IMR-90 (cell line): ENCODE results near the gene SMYD2. TPM values are rescaled to one million over a fixed set of nuclear protein-coding genes. Genes with fewer than 3 reads are reported as not detected.

ENCODE experiments used
- ATAC-seq: fragments of 200-7000 bp; cut with Tn5 transposase; 2 replicates; pipeline ENCODE4 v1.9.1; 2020; ENCODE audit warnings: low read depth, mild to moderate bottlenecking, moderate library complexity
- BruUV-seq: library from RNA; stranded (reverse); fragments of 400-500 nt; replicated peaks from 2 replicates; lab custom pipeline; 2021; lab: Mats Ljungman, UMichigan
- CTCF ChIA-PET: fragments of 300-600 bp; formaldehyde crosslinking; extraction: SDS; loops from one replicate; lab custom pipeline; 2021; ENCODE audit warnings: antibody characterized with exemption; lab: Yijun Ruan, JAX
- POLR2A ChIA-PET: fragments of 300-600 bp; sonication (Branson Sonifier 250); formaldehyde crosslinking; loops from one replicate; lab custom pipeline; 2022; ENCODE audit warnings: antibody characterized with exemption; ENCODE audit not compliant: unreplicated experiment; lab: Charles Lee
- DNase-seq: peaks from one replicate; pipeline ENCODE4 v3.0.0; 2013
- H2AFZ ChIP-seq: replicated peaks from 2 replicates; pipeline ENCODE3; 2013; ENCODE audit warnings: low read length, mild to moderate bottlenecking; ENCODE audit not compliant: poor library complexity
- H2AK5ac ChIP-seq: 2 replicates; pipeline ENCODE4 v1.6.1; 2013; ENCODE audit warnings: low read depth, low read length, inconsistent platforms
- H2AK9ac ChIP-seq: replicated peaks from 2 replicates; pipeline ENCODE3; 2013; ENCODE audit warnings: mild to moderate bottlenecking, low read depth, low read length, moderate library complexity; ENCODE audit not compliant: poor library complexity
- H2BK120ac ChIP-seq: 2 replicates; pipeline ENCODE4 v1.6.1; 2013; ENCODE audit warnings: low read depth, low read length, inconsistent platforms
- H2BK15ac ChIP-seq: 3 replicates; pipeline ENCODE4 v1.6.1; 2013; ENCODE audit warnings: low read depth, low read length, inconsistent platforms
- H2BK20ac ChIP-seq: 2 replicates; pipeline ENCODE4 v1.6.1; 2013; ENCODE audit warnings: low read depth, mild to moderate bottlenecking, inconsistent platforms, low read length, moderate library complexity
- H2BK5ac ChIP-seq: 2 replicates; pipeline ENCODE4 v1.6.1; 2013; ENCODE audit warnings: mild to moderate bottlenecking, low read depth, low read length, inconsistent platforms; ENCODE audit not compliant: poor library complexity, severe bottlenecking
- H3K14ac ChIP-seq: replicated peaks from 2 replicates; pipeline ENCODE4 v1.6.1; 2013; ENCODE audit warnings: low read depth, low read length, inconsistent platforms
- H3K18ac ChIP-seq: 2 replicates; pipeline ENCODE4 v1.6.1; 2013; ENCODE audit warnings: low read depth, low read length, control low read depth
- H3K23ac ChIP-seq: 2 replicates; pipeline ENCODE4 v1.6.1; 2013; ENCODE audit warnings: low read depth, low read length, inconsistent platforms
- H3K27ac ChIP-seq: 2 replicates; pipeline ENCODE4 v1.5.1; 2013; ENCODE audit warnings: mild to moderate bottlenecking, control low read depth, low read length; ENCODE audit not compliant: insufficient read depth
- H3K27me3 ChIP-seq: 2 replicates; pipeline ENCODE4 v1.6.1; 2013; ENCODE audit warnings: low read length; ENCODE audit not compliant: control insufficient read depth, insufficient read depth
- H3K36me3 ChIP-seq: 2 replicates; pipeline ENCODE4 v1.6.1; 2013; ENCODE audit warnings: low read length, mixed read lengths; ENCODE audit not compliant: control insufficient read depth, insufficient read depth
- H3K4ac ChIP-seq: 2 replicates; pipeline ENCODE4 v1.6.1; 2013; ENCODE audit warnings: low read depth, low read length, inconsistent platforms
- H3K4me1 ChIP-seq: 2 replicates; pipeline ENCODE4 v1.6.1; 2013; ENCODE audit warnings: low read length, mixed read lengths; ENCODE audit not compliant: control insufficient read depth, insufficient read depth
- H3K4me2 ChIP-seq: 2 replicates; pipeline ENCODE4 v1.6.1; 2013; ENCODE audit warnings: low read depth, mild to moderate bottlenecking, control low read depth, low read length, moderate library complexity
- H3K4me3 ChIP-seq: 2 replicates; pipeline ENCODE4 v1.5.1; 2013; ENCODE audit warnings: low read depth, mild to moderate bottlenecking, control low read depth, low read length, moderate library complexity; ENCODE audit not compliant: insufficient read depth
- H3K56ac ChIP-seq: 2 replicates; pipeline ENCODE4 v1.6.1; 2013; ENCODE audit warnings: low read length, inconsistent platforms; ENCODE audit not compliant: insufficient read depth; ENCODE audit errors: extremely low read depth
- H3K79me1 ChIP-seq, 2 experiments: 2 replicates each; pipeline ENCODE4 v1.6.1; 2013; ENCODE audit warnings: low read length in 2 of 2, inconsistent platforms in 1 of 2, low read depth in 1 of 2
- H3K9ac ChIP-seq: 2 replicates; pipeline ENCODE4 v1.6.1; 2013; ENCODE audit warnings: low read depth, low read length, control low read depth
- H3K9me1 ChIP-seq: 2 replicates; pipeline ENCODE4 v1.6.1; 2013; ENCODE audit warnings: low read length, inconsistent platforms; ENCODE audit not compliant: insufficient read depth
- H3K9me3 ChIP-seq: 2 replicates; pipeline ENCODE4 v1.6.1; 2013; ENCODE audit warnings: low read length; ENCODE audit not compliant: control insufficient read depth, insufficient read depth
- H4K20me1 ChIP-seq: 2 replicates; pipeline ENCODE4 v1.6.1; 2013; ENCODE audit warnings: low read length, inconsistent platforms; ENCODE audit not compliant: insufficient read depth
- H4K5ac ChIP-seq: 2 replicates; pipeline ENCODE4 v1.6.1; 2013; ENCODE audit warnings: mild to moderate bottlenecking, low read depth, low read length, control low read depth
- H4K8ac ChIP-seq, 2 experiments: 2 replicates each; pipeline ENCODE4 v1.6.1; 2013; ENCODE audit warnings: low read depth in 2 of 2, low read length in 2 of 2, control low read depth in 1 of 2, inconsistent platforms in 1 of 2
- H4K91ac ChIP-seq: 2 replicates; pipeline ENCODE4 v1.6.1; 2013; ENCODE audit warnings: low read depth, low read length, inconsistent platforms; ENCODE audit not compliant: insufficient read depth
- CEBPB ChIP-seq: IDR thresholded peaks from 2 replicates; pipeline ENCODE4 v1.6.1; 2012; ENCODE audit warnings: low read depth, low read length, improper control_type of control experiment
- FOS ChIP-seq: fragments of 150-350 bp; IDR thresholded peaks from 2 replicates; pipeline ENCODE4 v1.6.1; 2016; ENCODE audit warnings: low read depth, low read length
- MXI1 ChIP-seq: IDR thresholded peaks from 2 replicates; pipeline ENCODE4 v1.6.1; 2012; ENCODE audit warnings: low read depth, mild to moderate bottlenecking, low read length, moderate library complexity, borderline replicate concordance
- NFE2L2 ChIP-seq: fragments of 150-350 bp; IDR thresholded peaks from 2 replicates; pipeline ENCODE4 v1.6.1; 2016; ENCODE audit warnings: low read depth, mild to moderate bottlenecking, low read length
- SMC3 ChIP-seq: fragments of 150-350 bp; IDR thresholded peaks from 2 replicates; pipeline ENCODE4 v1.6.1; 2016; ENCODE audit warnings: low read depth, mild to moderate bottlenecking, antibody characterized with exemption, low read length, moderate library complexity
- WGBS, 2 experiments: methylation state at CpG; one replicate each; pipeline versions ENCODE4 v1.1.5 to v1.1.7; 2013; ENCODE audit warnings: missing lambda C conversion rate in 2 of 2; ENCODE audit not compliant: insufficient read length in 1 of 2; ENCODE audit errors: extremely low coverage in 2 of 2; 5-methylcytosine and 5-hydroxymethylcytosine counted together
- dilution Hi-C: fragments of 300-500 bp; cut with HindIII; formaldehyde crosslinking; loops from one replicate; pipeline ENCODE4 v1.14.3; 2018; ENCODE audit warnings: low sequenced_read_pairs; ENCODE audit not compliant: unreplicated experiment
- in situ Hi-C: fragments of 300-500 bp; cut with MboI; formaldehyde crosslinking; loops from 3 replicates; pipeline ENCODE4 v1.14.3; 2019; ENCODE audit warnings: low sequenced_read_pairs, inconsistent platforms, mixed read lengths
- intact Hi-C: fragments of 100-400 bp; cut with micrococcal nuclease; formaldehyde crosslinking; loops from 2 replicates; pipeline ENCODE4 v1.10.0; 2022
- polyA plus RNA-seq, 3 experiments: library from polyadenylated mRNA; depleted of rRNA; stranded (reverse); fragments of >200 nt; gene quantifications; 2 replicates each; pipeline ENCODE4 v1.2.3, GENCODE V29; 2012; ENCODE audit warnings: low replicate concordance in 1 of 3
- total RNA-seq: library from RNA; depleted of rRNA; stranded (reverse); fragments of >200 nt; gene quantifications from 2 replicates; pipeline ENCODE4 v1.2.3, GENCODE V29; 2012
- TF ChIP-seq, protein P1 (sequence below): fragments of 150-350 bp; IDR thresholded peaks from 2 replicates; pipeline ENCODE4 v1.6.1; 2017; ENCODE audit warnings: mild to moderate bottlenecking, antibody characterized with exemption, low read length, low read depth
- TF ChIP-seq, protein P2 (sequence below): fragments of 150-350 bp; IDR thresholded peaks from 2 replicates; pipeline ENCODE4 v1.6.1; 2016; ENCODE audit warnings: low read depth, mild to moderate bottlenecking, low read length, moderate library complexity, borderline replicate concordance

Gene SMYD2
- total and polyA plus RNA-seq, 2 of the 4 experiments (the other 2 are of a cell fraction), result 32.7 to 61.7 TPM

DNA sequence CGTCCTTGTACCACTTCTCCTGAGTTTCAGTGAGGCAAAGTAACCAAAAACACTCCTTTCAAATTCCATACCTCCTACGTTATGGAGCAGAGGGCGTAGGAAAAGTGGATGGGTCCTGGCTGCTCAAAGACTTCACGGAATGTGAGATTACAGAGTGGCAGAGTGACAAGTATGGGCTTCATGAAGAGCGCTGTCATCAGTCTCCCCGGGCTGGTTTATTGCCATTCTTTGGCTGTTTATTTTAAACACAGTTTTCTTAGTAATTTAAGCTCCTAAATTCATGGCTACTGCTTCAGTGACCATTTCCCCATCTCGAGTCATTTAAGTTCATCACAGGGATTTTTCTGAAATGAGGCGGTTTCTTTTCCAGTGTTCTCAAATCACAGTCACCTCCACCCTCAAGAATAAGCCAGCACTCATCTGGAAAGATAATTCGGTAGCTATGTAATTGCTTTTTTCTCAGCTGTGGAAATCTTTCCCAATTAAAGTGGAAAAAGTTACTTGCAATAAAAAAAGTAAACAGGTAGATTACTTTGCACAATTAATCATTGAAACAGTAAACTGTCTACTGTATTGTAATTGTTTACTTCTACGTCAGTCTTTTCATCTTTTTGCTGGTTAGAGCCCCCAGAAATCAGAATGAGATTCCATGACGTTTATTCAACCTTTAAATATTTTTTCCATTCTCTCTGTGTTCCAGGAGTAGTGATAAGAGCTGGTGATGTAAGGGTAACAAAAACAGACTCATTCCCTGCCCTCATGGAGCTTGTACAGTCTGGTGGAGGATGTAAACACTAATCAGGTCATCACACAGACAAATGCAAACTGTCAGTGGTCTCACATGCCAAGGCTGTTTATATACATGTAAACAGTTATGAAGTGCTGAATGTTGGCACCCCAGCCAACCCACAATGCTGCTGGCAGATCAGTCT lies 3.0 kb upstream of the SMYD2 start:
- Histone ChIP-seq H3K9ac (no peak overlapping the region), H3K4me3 (no peak overlapping the region), H2BK15ac (no peak overlapping the region), H3K4ac (no peak overlapping the region), H3K27ac (no peak overlapping the region), H2BK20ac (no peak overlapping the region), H2AK5ac (no peak overlapping the region), H3K79me1 (peaks cover 9 to 19% of the 10 kb centered on the region in 2 experiments; a peak in 3 of 4 replicates), H3K9me3 (no peaks in the 10 kb centered on the region), H3K4me2 (no peak overlapping the region), H2BK5ac (no peak overlapping the region), H2AFZ (no peak overlapping the region), H4K8ac (no peak overlapping the region), H4K91ac (no peak overlapping the region), H4K5ac (no peak overlapping the region), H3K36me3 (no peaks in the 10 kb centered on the region), H2BK120ac (no peak overlapping the region), H3K4me1 (peaks cover 3% of the 10 kb centered on the region; the same call in 1 of the 2 replicates), H4K20me1 (no peaks in the 10 kb centered on the region), H2AK9ac (no peak overlapping the region), H3K23ac (no peak overlapping the region), H3K14ac (no peak overlapping the region), H3K18ac (no peak overlapping the region), H3K9me1 (no peaks in the 10 kb centered on the region), H3K56ac (no peak overlapping the region), H3K27me3 (no peaks in the 10 kb centered on the region)
- dilution Hi-C loops (no loop called here), intact Hi-C loops (no loop called here), in situ Hi-C loops (no loop called here)
- ChIA-PET POLR2A (no interaction called here), CTCF (no interaction called here)
- no CpG with 5 or more reads among the region's 11 CpGs for WGBS, 2 experiments
- DNase-seq, result peak; percentile 34
- ATAC-seq, result no peak
- no TSS peak for BruUV-seq
- no peak for TF ChIP-seq FOS
- TF ChIP-seq, protein P1, sequence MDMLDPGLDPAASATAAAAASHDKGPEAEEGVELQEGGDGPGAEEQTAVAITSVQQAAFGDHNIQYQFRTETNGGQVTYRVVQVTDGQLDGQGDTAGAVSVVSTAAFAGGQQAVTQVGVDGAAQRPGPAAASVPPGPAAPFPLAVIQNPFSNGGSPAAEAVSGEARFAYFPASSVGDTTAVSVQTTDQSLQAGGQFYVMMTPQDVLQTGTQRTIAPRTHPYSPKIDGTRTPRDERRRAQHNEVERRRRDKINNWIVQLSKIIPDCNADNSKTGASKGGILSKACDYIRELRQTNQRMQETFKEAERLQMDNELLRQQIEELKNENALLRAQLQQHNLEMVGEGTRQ, result no peak
- no peak for TF ChIP-seq SMC3
- TF ChIP-seq CEBPB, result no peak
- TF ChIP-seq NFE2L2, result no peak
- no peak for TF ChIP-seq MXI1
- TF ChIP-seq, protein P2, sequence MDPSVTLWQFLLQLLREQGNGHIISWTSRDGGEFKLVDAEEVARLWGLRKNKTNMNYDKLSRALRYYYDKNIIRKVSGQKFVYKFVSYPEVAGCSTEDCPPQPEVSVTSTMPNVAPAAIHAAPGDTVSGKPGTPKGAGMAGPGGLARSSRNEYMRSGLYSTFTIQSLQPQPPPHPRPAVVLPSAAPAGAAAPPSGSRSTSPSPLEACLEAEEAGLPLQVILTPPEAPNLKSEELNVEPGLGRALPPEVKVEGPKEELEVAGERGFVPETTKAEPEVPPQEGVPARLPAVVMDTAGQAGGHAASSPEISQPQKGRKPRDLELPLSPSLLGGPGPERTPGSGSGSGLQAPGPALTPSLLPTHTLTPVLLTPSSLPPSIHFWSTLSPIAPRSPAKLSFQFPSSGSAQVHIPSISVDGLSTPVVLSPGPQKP, result no peak
